Thoracic aorta (tissue), 2 donors: ENCODE results near the gene SIRPD. TPM values are rescaled to one million over a fixed set of nuclear protein-coding genes. Genes with fewer than 3 reads are reported as not detected.

ENCODE experiments used
- ATAC-seq: fragments of 150-250 bp; one replicate; pipeline ENCODE4 v1.8.0; 2017; ENCODE audit warnings: low read depth; ENCODE audit not compliant: insufficient number of reproducible peaks, low FRiP score
- DNase-seq: peaks from one replicate; pipeline ENCODE4 v3.0.0-alpha.2; 2020; ENCODE audit warnings: low spot score
- H3K27ac ChIP-seq, 2 donors: fragments of 200-600 bp; sonication (generic); 1 replicate in 1 of 2; 2 replicates in 1 of 2; pipeline ENCODE4 v1.5.1; 2016; ENCODE audit warnings: mild to moderate bottlenecking in 2 of 2, moderate library complexity in 2 of 2
- H3K27me3 ChIP-seq: fragments of 200-600 bp; sonication (generic); replicated peaks from 2 replicates; pipeline ENCODE4 v1.6.0; 2016; ENCODE audit warnings: mild to moderate bottlenecking; ENCODE audit not compliant: insufficient read depth
- H3K36me3 ChIP-seq: fragments of 200-600 bp; sonication (generic); one replicate; pipeline ENCODE4 v1.5.1; 2016
- H3K4me1 ChIP-seq, 2 donors: fragments of 200-600 bp; sonication (generic); 1 replicate in 1 of 2; 2 replicates in 1 of 2; pipeline versions ENCODE4 v1.5.1 to v1.6.0; 2016; ENCODE audit warnings: low read depth in 2 of 2, mild to moderate bottlenecking in 1 of 2; ENCODE audit not compliant: control insufficient read depth in 1 of 2
- H3K4me3 ChIP-seq: fragments of 200-600 bp; sonication (generic); 2 replicates; pipeline ENCODE4 v1.5.1; 2016; ENCODE audit warnings: mild to moderate bottlenecking
- H3K9me3 ChIP-seq: fragments of 200-600 bp; sonication (generic); 2 replicates; pipeline ENCODE4 v1.5.1; 2016
- total RNA-seq, 2 donors: library from RNA; depleted of rRNA; stranded (reverse); fragments of >200 nt; gene quantifications; one replicate each; pipeline versions ENCODE4 v1.1.0 to v1.2.3, GENCODE V29; 2016
- TF ChIP-seq, protein P1 (sequence below): fragments of 200-600 bp; sonication (generic); IDR thresholded peaks from one replicate; pipeline ENCODE4 v1.5.1; 2019; ENCODE audit warnings: antibody characterized with exemption

Gene SIRPD
- total RNA-seq, 2 donors from 2014 or later, result not detected

DNA sequence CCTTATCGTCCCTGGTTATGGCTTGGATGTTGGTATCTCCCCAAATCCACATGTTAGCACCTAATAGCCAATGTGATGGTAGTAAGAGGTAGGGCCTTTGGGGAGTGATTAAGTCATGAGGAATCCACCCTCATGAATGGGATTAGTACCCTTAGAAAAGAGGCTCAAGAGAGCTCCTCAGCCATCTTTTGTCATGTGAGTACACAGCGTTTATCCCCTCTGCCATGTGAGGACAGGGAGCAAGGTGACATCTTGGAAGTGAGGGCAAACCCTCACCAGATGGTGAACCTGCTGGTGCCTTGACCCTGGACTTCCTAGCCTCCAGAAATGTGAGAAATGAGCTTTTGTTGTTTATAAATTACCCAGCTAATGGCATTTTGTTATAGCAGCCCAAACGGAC is 50.2 kb downstream of the SIRPD start:
- ATAC-seq (no peak), DNase-seq (no peak)
- H3K36me3 ChIP-seq, result no peaks in the 10 kb centered on the region
- no peaks in the 10 kb centered on the region for H3K27me3 ChIP-seq
- H3K4me1 ChIP-seq, result no peaks in the 10 kb centered on the region
- H3K27ac ChIP-seq, result no peak overlapping the region
- TF ChIP-seq, protein P1, sequence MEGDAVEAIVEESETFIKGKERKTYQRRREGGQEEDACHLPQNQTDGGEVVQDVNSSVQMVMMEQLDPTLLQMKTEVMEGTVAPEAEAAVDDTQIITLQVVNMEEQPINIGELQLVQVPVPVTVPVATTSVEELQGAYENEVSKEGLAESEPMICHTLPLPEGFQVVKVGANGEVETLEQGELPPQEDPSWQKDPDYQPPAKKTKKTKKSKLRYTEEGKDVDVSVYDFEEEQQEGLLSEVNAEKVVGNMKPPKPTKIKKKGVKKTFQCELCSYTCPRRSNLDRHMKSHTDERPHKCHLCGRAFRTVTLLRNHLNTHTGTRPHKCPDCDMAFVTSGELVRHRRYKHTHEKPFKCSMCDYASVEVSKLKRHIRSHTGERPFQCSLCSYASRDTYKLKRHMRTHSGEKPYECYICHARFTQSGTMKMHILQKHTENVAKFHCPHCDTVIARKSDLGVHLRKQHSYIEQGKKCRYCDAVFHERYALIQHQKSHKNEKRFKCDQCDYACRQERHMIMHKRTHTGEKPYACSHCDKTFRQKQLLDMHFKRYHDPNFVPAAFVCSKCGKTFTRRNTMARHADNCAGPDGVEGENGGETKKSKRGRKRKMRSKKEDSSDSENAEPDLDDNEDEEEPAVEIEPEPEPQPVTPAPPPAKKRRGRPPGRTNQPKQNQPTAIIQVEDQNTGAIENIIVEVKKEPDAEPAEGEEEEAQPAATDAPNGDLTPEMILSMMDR, result no peak
- no peak overlapping the region for H3K4me3 ChIP-seq
- no peaks in the 10 kb centered on the region for H3K9me3 ChIP-seq

DNA sequence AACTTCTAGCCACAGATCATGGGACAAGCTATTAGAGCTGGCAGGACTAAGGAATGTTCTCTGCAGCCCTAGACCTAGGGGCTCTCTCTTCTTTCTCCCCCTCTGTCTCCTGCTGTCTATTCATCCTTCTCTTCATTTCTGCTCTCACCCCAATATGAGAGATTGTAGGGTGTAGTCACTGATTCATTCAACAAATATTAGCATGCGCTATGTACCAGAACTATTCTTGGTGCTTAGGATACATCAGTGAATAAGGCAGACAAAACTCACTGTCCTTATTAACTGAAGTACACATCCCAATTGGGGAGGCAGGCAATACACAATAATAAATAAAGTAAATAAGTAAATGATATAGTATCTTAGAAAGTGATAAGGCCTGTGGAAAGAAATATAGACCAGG is 51.6 kb downstream of the SIRPD start:
- TF ChIP-seq, protein P1, result no peak
- no peaks in the 10 kb centered on the region for H3K36me3 ChIP-seq
- H3K27ac ChIP-seq, result no peak overlapping the region
- DNase-seq, result no peak
- no peaks in the 10 kb centered on the region for H3K9me3 ChIP-seq
- no peaks in the 10 kb centered on the region for H3K27me3 ChIP-seq
- no peaks in the 10 kb centered on the region for H3K4me1 ChIP-seq
- H3K4me3 ChIP-seq, result no peak overlapping the region
- no peak for ATAC-seq

DNA sequence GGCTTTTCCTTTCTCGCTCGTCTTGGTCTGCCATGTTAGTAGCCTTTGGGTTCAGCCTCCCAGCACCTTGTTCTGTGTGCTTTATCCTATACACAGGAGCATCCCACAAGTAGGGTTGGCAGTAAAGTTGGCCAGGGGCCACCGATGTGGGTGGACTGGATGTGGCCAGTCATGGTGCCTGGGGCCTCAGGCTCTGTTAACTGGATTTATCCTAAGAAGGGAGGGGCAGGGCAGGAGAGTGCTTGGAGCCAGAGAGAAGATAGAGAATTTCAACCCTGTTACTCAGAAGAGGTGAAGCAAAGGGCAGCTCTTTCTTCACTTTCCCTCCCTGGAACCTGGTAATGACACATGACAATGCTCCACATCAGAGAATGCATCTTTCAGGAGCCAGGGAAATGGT is 52.1 kb downstream of the SIRPD start:
- Histone ChIP-seq H3K27me3 (no peaks in the 10 kb centered on the region), H3K4me1 (no peaks in the 10 kb centered on the region), H3K4me3 (no peak overlapping the region), H3K9me3 (no peaks in the 10 kb centered on the region), H3K27ac (no peak overlapping the region), H3K36me3 (no peaks in the 10 kb centered on the region)
- ATAC-seq, result no peak
- TF ChIP-seq, protein P1, result no peak
- DNase-seq, result no peak

DNA sequence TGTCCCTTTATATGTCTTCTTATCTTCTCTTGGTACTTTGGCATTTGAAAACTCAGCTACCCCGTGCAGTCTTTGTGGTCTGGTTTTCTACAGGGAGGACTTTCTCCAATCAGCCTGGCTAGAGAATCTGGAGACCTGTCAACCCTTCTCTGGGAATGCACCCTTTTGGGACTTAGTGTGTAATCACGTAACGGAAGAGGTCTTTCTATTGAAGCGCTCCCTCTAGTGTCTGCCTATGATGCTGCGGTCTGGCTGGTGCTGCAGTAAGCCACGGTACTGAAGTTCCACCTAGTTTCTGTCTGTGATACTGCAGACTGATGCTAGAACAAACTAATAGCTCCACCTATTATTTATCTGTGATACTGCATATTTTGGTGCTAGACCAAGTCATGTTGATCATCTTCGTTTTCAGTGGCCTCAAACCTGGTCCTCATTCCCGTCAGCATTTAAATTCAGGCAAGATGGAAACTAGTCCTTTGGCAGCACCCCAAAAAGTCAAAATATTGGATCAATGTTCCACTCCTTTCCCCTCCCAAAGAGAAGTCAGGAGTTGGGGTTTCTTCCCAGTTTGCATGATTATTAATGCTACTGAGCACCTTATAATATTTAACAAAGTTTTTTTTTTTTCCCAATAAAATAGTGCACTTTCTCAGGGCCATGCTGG is 53.8 kb downstream of the SIRPD start:
- TF ChIP-seq, protein P1, result peak; percentile 40
- Histone ChIP-seq H3K27me3 (no peaks in the 10 kb centered on the region), H3K4me1 (no peaks in the 10 kb centered on the region), H3K4me3 (no peak overlapping the region), H3K27ac (no peak overlapping the region), H3K9me3 (no peaks in the 10 kb centered on the region), H3K36me3 (no peaks in the 10 kb centered on the region)
- ATAC-seq, result no peak
- DNase-seq, result no peak

DNA sequence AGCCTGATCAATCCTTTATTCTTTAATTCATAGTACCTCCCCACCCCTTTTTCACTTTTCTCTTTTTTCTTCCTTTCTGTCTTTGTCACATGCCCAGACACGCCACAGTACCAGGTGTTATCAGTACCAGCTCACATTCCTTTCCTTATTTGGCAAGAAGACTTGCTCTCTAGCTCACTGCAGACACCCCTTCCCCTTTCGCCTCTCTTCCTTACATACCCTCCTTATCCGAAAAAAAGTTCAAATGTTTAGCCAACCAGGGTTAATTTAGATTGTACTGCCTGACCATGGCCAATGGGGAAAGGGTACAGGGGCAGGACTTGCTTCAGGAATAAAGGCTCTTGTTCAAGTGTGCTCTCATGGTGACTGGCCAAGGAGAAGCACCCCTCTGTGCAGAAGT is 57.0 kb downstream of the SIRPD start:
- ATAC-seq, result no peak
- Histone ChIP-seq H3K4me1 (no peaks in the 10 kb centered on the region), H3K27me3 (no peaks in the 10 kb centered on the region), H3K9me3 (no peaks in the 10 kb centered on the region), H3K4me3 (no peak overlapping the region), H3K36me3 (no peaks in the 10 kb centered on the region), H3K27ac (no peak overlapping the region)
- DNase-seq, result no peak
- TF ChIP-seq, protein P1, result no peak
